Nephron (organoid): ENCODE results near the gene BAHCC1.
"Not testable (repeated sequence)": the region's sequence is repeated elsewhere in the genome, so short reads cannot be mapped to it uniquely, and the experiment has no call there.

ENCODE experiments used
- H3K27ac Mint-ChIP-seq, 3 experiments: 2 replicates each; pipeline ENCODE4 v1.8.0; 2020; ENCODE audit warnings: mixed read lengths in 3 of 3, mild to moderate bottlenecking in 2 of 3, moderate library complexity in 1 of 3
- H3K27me3 Mint-ChIP-seq: 2 replicates; pipeline ENCODE4 v1.8.0; 2021; ENCODE audit warnings: low read depth, mild to moderate bottlenecking, moderate library complexity, mixed read lengths
- H3K36me3 Mint-ChIP-seq: 2 replicates; pipeline ENCODE4 v1.8.0; 2020; ENCODE audit warnings: low read depth, mixed read lengths
- H3K4me1 Mint-ChIP-seq: 2 replicates; pipeline ENCODE4 v1.8.0; 2020; ENCODE audit warnings: mixed read lengths
- H3K4me3 Mint-ChIP-seq, 3 experiments: 2 replicates each; pipeline ENCODE4 v1.8.0; 2020; ENCODE audit warnings: mild to moderate bottlenecking in 3 of 3, mixed read lengths in 3 of 3, moderate library complexity in 2 of 3
- H3K9me3 Mint-ChIP-seq: 2 replicates; pipeline ENCODE4 v1.8.0; 2020; ENCODE audit warnings: mixed read lengths
- CTCF ChIP-seq, 3 experiments: fragments of 200-600 bp; sonication (generic); IDR thresholded peaks; one replicate each; pipeline ENCODE4 v1.5.0; 2021; ENCODE audit warnings: antibody characterized with exemption in 3 of 3; ENCODE audit not compliant: unreplicated experiment in 3 of 3

The BAHCC1 gene

GRCh38 chr17:81422776-81423697, 27.8 kb downstream of the BAHCC1 start:
- no peak for TF ChIP-seq CTCF (IDR thresholded peaks at IDR 0.05; ENCODE audit: unreplicated experiment in 3 of 3)
- no peak overlapping the region for H3K4me3 Mint-ChIP-seq
- H3K27ac Mint-ChIP-seq, result no peak overlapping the region
- H3K36me3 Mint-ChIP-seq, result no peaks in the 10 kb centered on the region
- H3K9me3 Mint-ChIP-seq, result no peaks in the 10 kb centered on the region
- peaks cover 4% of the 10 kb centered on the region for H3K4me1 Mint-ChIP-seq
- H3K27me3 Mint-ChIP-seq, result no peaks in the 10 kb centered on the region

- Mint-ChIP-seq H3K27ac (no peak overlapping the region), H3K36me3 (no peaks in the 10 kb centered on the region), H3K9me3 (no peaks in the 10 kb centered on the region), H3K4me1 (peaks cover 4% of the 10 kb centered on the region), H3K27me3 (no peaks in the 10 kb centered on the region), H3K4me3 (no peak overlapping the region)
- no peak for TF ChIP-seq CTCF (IDR thresholded peaks at IDR 0.05; ENCODE audit: unreplicated experiment in 3 of 3)
Observed at GRCh38 chr17:81423698-81424071, 28.4 kb downstream of the BAHCC1 start.

- TF ChIP-seq CTCF (IDR thresholded peaks at IDR 0.05; ENCODE audit: unreplicated experiment in 3 of 3), result no peak
- no peaks in the 10 kb centered on the region for H3K36me3 Mint-ChIP-seq
- H3K27me3 Mint-ChIP-seq, result no peaks in the 10 kb centered on the region
- no peak overlapping the region for H3K27ac Mint-ChIP-seq
- H3K4me3 Mint-ChIP-seq, result no peak overlapping the region
- no peaks in the 10 kb centered on the region for H3K9me3 Mint-ChIP-seq
- peaks cover 4% of the 10 kb centered on the region for H3K4me1 Mint-ChIP-seq
Observed at GRCh38 chr17:81424151-81425017, 29.1 kb downstream of the BAHCC1 start.

- H3K4me3 Mint-ChIP-seq, result not testable (repeated sequence)
Observed at GRCh38 chr17:81425041-81425440, 29.8 kb downstream of the BAHCC1 start.

GRCh38 chr17:81425716-81426392, 30.6 kb downstream of the BAHCC1 start:
- not testable (repeated sequence) for H3K27ac Mint-ChIP-seq, H3K27me3 Mint-ChIP-seq, H3K36me3 Mint-ChIP-seq, H3K9me3 Mint-ChIP-seq, H3K4me3 Mint-ChIP-seq, H3K4me1 Mint-ChIP-seq

More at GRCh38 chr17:81425041-81425440, 29.8 kb downstream of the BAHCC1 start:
- not testable (repeated sequence) for H3K4me1 Mint-ChIP-seq, H3K27me3 Mint-ChIP-seq, H3K27ac Mint-ChIP-seq, H3K9me3 Mint-ChIP-seq, H3K36me3 Mint-ChIP-seq

GRCh38 chr17:81426393-81427172, 31.3 kb downstream of the BAHCC1 start:
- Mint-ChIP-seq H3K27me3 (no peaks in the 10 kb centered on the region), H3K9me3 (no peaks in the 10 kb centered on the region), H3K36me3 (no peaks in the 10 kb centered on the region), H3K4me1 (peaks cover 4% of the 10 kb centered on the region), H3K27ac (no peak overlapping the region), H3K4me3 (no peak overlapping the region)
- TF ChIP-seq CTCF (IDR thresholded peaks at IDR 0.05; ENCODE audit: unreplicated experiment in 3 of 3), result no peak
